Esophagus muscularis mucosa (tissue), 4 donors: Measurements from ENCODE around the gene ANK3. TPM values are rescaled to one million over a fixed set of nuclear protein-coding genes. Genes with fewer than 3 reads are reported as not detected.

Source experiments
- DNase-seq: peaks from one replicate; pipeline ENCODE4 v3.0.0-alpha.2; 2017; ENCODE audit errors: extremely low spot score
- H3K27ac ChIP-seq, 4 donors: fragments of 200-600 bp; sonication (generic); replicated peaks in 1 of 4; 1 replicate in 3 of 4; 2 replicates in 1 of 4; pipeline ENCODE4 v1.5.1; 2016 to 2019; ENCODE audit warnings: mild to moderate bottlenecking in 1 of 4
- H3K27me3 ChIP-seq, 4 donors: fragments of 200-600 bp; sonication (generic); one replicate each; pipeline versions ENCODE4 v1.5.1 to v1.6.0; 2016 to 2019
- H3K36me3 ChIP-seq, 4 donors: fragments of 200-600 bp; sonication (generic); one replicate each; pipeline ENCODE4 v1.5.1; 2016 to 2019
- H3K4me1 ChIP-seq, 4 donors: fragments of 200-600 bp; sonication (generic); one replicate each; pipeline ENCODE4 v1.5.1; 2016 to 2019
- H3K4me3 ChIP-seq, 4 donors: fragments of 200-600 bp; sonication (generic); 1 replicate in 2 of 4; 2 replicates in 2 of 4; pipeline ENCODE4 v1.5.1; 2016 to 2019; ENCODE audit warnings: mild to moderate bottlenecking in 4 of 4, moderate library complexity in 1 of 4
- H3K9me3 ChIP-seq, 4 donors: fragments of 200-600 bp; sonication (generic); 1 replicate in 3 of 4; 2 replicates in 1 of 4; pipeline ENCODE4 v1.5.1; 2016 to 2019
- CTCF ChIP-seq, 3 experiments: fragments of 200-600 bp in 2 of 3; fragments of 450-650 bp in 1 of 3; sonication (generic) in 2 of 3; IDR thresholded peaks; one replicate each; pipeline ENCODE4 v1.5.1; 2017 to 2019; ENCODE audit warnings: antibody characterized with exemption in 3 of 3, mild to moderate bottlenecking in 2 of 3, moderate library complexity in 1 of 3
- EP300 ChIP-seq: sonication (generic); formaldehyde crosslinking; IDR thresholded peaks from one replicate; pipeline ENCODE4 v1.6.1; 2017; ENCODE audit warnings: antibody characterized with exemption
- POLR2A ChIP-seq: fragments of 450-650 bp; IDR thresholded peaks from one replicate; pipeline ENCODE4 v1.6.1; 2017; ENCODE audit warnings: antibody characterized with exemption, moderate library complexity, mild to moderate bottlenecking, low read depth
- POLR2AphosphoS5 ChIP-seq, 2 donors: sonication (generic); formaldehyde crosslinking; IDR thresholded peaks; one replicate each; pipeline ENCODE4 v1.6.1; 2017; ENCODE audit warnings: antibody characterized with exemption in 2 of 2
- WGBS: methylation state at CpG from one replicate; pipeline ENCODE4 v1.1.5; 2018; 5-methylcytosine and 5-hydroxymethylcytosine counted together
- intact Hi-C: fragments of 100-400 bp; cut with DNase I; formaldehyde crosslinking; loops from one replicate; pipeline ENCODE4 v1.15.1; 2023
- total RNA-seq, 4 donors: library from RNA; depleted of rRNA; stranded (reverse); fragments of >200 nt; gene quantifications; one replicate each; pipeline versions ENCODE4 v1.1.0 to v1.2.1, GENCODE V29; 2016

The ANK3 gene
- total RNA-seq, 4 donors from 2014 or later, result 25.5 to 44.9 (median 26.6) TPM

- Histone ChIP-seq H3K27ac (no peak overlapping the region), H3K36me3 (no peaks in the 10 kb centered on the region), H3K9me3 (peaks cover 0 to 10% (median 0%) of the 10 kb centered on the region in 4 donors), H3K4me3 (peak overlapping the region in 1 of 4 donors; percentile 18), H3K4me1 (peaks cover 3 to 18% (median 9%) of the 10 kb centered on the region in 4 donors), H3K27me3 (no peaks in the 10 kb centered on the region)
- DNase-seq, result no peak
- intact Hi-C loops, result no loop called here
- 31% methylated on average over 8 of the region's 8 CpGs for WGBS
- TF ChIP-seq EP300 (no peak), CTCF (IDR thresholded peaks at IDR 0.05) (no peak), POLR2AphosphoS5 (IDR thresholded peaks at IDR 0.05) (no peak), POLR2A (no peak)
Observed at GRCh38 chr10:60399328-60399727, 9.7 kb upstream of the ANK3 start.

GRCh38 chr10:60397792-60398191, 8.1 kb upstream of the ANK3 start:
- TF ChIP-seq POLR2A (no peak), POLR2AphosphoS5 (IDR thresholded peaks at IDR 0.05) (no peak), EP300 (no peak), CTCF (IDR thresholded peaks at IDR 0.05) (no peak)
- 86% methylated on average over 2 of the region's 2 CpGs for WGBS
- intact Hi-C loops, result no loop called here

GRCh38 chr10:60396766-60397165, 7.1 kb upstream of the ANK3 start:
- WGBS, result 91% methylated on average over 3 of the region's 3 CpGs
- intact Hi-C loops, result no loop called here

More at GRCh38 chr10:60397792-60398191, 8.1 kb upstream of the ANK3 start:
- Histone ChIP-seq H3K27me3 (no peaks in the 10 kb centered on the region), H3K36me3 (no peaks in the 10 kb centered on the region), H3K9me3 (no peaks in the 10 kb centered on the region), H3K4me1 (peaks cover 3 to 18% (median 9%) of the 10 kb centered on the region in 4 donors), H3K27ac (no peak overlapping the region), H3K4me3 (no peak overlapping the region)
- no peak for DNase-seq

GRCh38 chr10:60395711-60396110, 6.0 kb upstream of the ANK3 start:
- intact Hi-C loops, result no loop called here

More at GRCh38 chr10:60396766-60397165, 7.1 kb upstream of the ANK3 start:
- no peak overlapping the region for H3K4me3 ChIP-seq
- H3K4me1 ChIP-seq, result peaks cover 3 to 18% (median 9%) of the 10 kb centered on the region in 4 donors
- H3K27ac ChIP-seq, result no peak overlapping the region
- TF ChIP-seq EP300, result no peak
- TF ChIP-seq POLR2A, result no peak
- TF ChIP-seq CTCF (IDR thresholded peaks at IDR 0.05), result no peak
- no peak for TF ChIP-seq POLR2AphosphoS5 (IDR thresholded peaks at IDR 0.05)
- H3K27me3 ChIP-seq, result no peaks in the 10 kb centered on the region
- no peaks in the 10 kb centered on the region for H3K9me3 ChIP-seq
- H3K36me3 ChIP-seq, result no peaks in the 10 kb centered on the region
- DNase-seq, result no peak

More at GRCh38 chr10:60395711-60396110, 6.0 kb upstream of the ANK3 start:
- Histone ChIP-seq H3K27ac (no peak overlapping the region), H3K9me3 (no peaks in the 10 kb centered on the region), H3K27me3 (no peaks in the 10 kb centered on the region), H3K4me1 (peaks cover 3 to 24% (median 11%) of the 10 kb centered on the region in 4 donors), H3K4me3 (no peak overlapping the region), H3K36me3 (no peaks in the 10 kb centered on the region)
- TF ChIP-seq POLR2A (no peak), CTCF (IDR thresholded peaks at IDR 0.05) (no peak), POLR2AphosphoS5 (IDR thresholded peaks at IDR 0.05) (no peak), EP300 (no peak)
- no peak for DNase-seq
- WGBS, result 92% methylated on average over 7 of the region's 7 CpGs
